GM12872 (cell line): Measurements from ENCODE around the gene MYLK3.

Experiments used
- CTCF ChIP-seq: IDR thresholded peaks from 3 replicates; pipeline ENCODE4 v1.5.1; 2011; ENCODE audit warnings: low read depth, mild to moderate bottlenecking, low read length, moderate library complexity; ENCODE audit not compliant: insufficient read depth

The MYLK3 gene

GRCh38 chr16:46731691-46732555 lies 16.2 kb downstream of the MYLK3 start:
- TF ChIP-seq CTCF, result no peak

- no peak for TF ChIP-seq CTCF
Measured at GRCh38 chr16:46730801-46731690, 17.1 kb downstream of the MYLK3 start.

DNA sequence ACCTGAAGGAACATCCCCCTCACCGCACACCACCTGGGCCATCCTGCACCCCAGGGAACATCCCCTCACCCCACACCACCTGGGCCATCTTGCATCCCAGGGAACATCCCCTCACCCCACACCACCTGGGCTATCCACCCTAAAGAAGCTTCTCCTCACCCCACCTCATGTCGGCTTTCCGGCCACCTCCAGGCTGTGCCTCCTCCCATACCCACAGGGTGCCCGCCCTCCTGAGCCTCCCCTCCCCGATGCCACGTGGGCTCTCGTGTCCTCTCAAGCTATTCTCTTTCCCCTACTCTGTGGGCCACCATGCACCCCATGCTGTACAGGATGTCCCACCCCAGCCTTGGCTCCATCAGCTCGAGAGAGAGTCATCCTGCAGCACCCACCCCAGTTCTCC lies 18.0 kb downstream of the MYLK3 start:
- no peak for TF ChIP-seq CTCF

DNA sequence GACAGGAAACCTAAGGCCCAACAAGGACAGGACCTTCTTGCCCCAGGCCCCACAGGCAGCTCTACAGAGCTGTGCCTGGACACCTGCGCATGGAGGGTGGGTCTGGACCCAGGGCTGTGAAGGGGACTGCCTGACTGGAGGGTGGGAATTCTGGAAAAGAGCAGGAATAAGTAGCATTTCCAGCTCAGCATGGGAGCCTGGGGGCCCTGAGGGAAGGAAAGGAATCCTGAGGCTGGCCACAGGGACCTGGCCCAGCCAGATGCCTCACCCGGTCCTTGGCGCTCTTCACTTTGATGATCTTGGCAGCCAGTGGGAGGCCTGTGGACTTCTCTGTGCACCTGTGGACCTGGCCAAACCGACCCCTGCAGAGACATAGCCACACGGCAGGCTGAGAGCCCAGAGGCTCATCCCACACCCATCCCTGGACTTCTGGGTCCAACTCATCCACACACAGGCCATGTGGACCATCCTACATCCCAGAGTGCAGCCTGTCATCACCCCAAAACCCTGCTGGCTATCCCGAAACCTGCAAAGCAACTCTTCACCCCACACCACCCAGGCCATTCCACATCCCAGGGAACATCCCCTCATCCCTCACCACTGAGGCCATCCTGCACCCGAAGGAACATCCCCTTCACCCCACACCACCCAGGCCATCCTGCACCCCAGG lies 18.7 kb downstream of the MYLK3 start:
- no peak for TF ChIP-seq CTCF

DNA sequence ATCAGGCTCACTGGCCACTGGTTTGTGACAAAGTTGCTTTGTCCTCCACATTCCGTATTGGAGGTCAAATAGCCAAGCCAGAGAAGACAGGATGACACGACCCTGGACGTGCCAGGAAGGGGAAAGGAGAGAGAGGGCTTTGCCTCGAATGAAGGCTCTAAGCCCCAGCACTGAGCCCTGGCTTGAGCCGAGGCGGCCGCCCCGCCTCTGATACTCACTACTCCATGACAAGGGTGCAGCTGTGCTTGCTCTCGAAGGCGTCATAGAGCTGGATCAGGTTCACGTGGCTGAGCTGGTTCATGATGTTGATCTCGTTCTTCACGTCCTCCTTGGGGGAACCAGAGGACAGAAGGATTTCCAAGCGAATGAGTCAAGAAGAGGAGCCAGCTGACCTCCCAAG lies 19.3 kb downstream of the MYLK3 start:
- TF ChIP-seq CTCF, result no peak

DNA sequence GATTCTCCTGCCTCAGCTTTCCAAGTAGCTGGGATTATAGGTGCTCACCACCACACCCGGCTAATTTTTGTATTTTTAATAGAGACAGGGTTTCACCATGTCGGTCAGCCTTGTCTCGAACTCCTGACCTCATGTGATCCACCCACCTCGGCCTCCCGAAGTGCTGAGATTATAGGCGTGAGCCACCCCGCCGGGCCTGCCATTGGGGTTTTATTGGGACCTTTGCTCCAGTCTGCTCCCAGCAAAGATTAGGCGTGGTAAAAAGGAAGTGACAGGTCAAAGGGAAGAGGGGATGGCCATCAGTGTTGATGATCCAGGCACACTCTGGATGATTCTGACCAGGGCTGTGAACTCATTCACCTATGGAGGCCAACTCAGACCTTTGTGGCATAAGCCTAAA lies 20.5 kb downstream of the MYLK3 start:
- TF ChIP-seq CTCF, result no peak

DNA sequence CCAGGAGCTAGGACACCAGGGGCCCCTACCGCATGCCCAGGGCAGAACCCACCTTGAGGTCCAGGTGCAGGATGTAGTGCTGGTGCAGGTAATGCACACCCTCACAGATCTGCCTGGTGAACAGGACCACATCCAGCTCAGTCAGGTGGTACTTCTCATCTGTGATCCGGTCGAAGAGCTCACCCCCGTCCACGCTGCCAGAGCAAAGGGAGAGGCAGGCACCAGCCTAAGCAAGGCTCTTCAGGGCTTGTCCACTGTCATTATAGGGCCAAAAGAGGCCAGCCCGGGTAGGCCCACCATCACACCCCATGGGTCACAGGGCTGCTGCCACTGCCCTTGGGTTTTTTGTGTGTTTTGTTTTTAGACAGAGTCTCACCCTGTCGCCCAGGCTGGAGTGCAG lies 21.0 kb downstream of the MYLK3 start:
- TF ChIP-seq CTCF, result no peak
